ENCODE results near the gene EXTL2.

The EXTL2 gene

GRCh38 chr1:100883963-100884362 is 10.7 kb downstream of the EXTL2 start:
- no peak for TF ChIP-seq CTCF (IDR thresholded peaks at IDR 0.05; ENCODE audit: extremely low read depth, missing control alignments)
- no peak for DNase-seq (ENCODE audit: low spot score)

GRCh38 chr1:100882698-100883097 is 11.9 kb downstream of the EXTL2 start:
- no peak for DNase-seq (ENCODE audit: low spot score)

GRCh38 chr1:100881687-100882086 is 13.0 kb downstream of the EXTL2 start:
- DNase-seq (ENCODE audit: low spot score): no peak
- TF ChIP-seq CTCF (IDR thresholded peaks at IDR 0.05; ENCODE audit: extremely low read depth, missing control alignments): no peak

More at GRCh38 chr1:100882698-100883097, 11.9 kb downstream of the EXTL2 start:
- no peak for TF ChIP-seq CTCF (IDR thresholded peaks at IDR 0.05; ENCODE audit: extremely low read depth, missing control alignments)

GRCh38 chr1:100879422-100879821 is 15.2 kb downstream of the EXTL2 start:
- DNase-seq (ENCODE audit: low spot score): no peak

GRCh38 chr1:100876291-100876690 is 18.4 kb downstream of the EXTL2 start:
- DNase-seq (ENCODE audit: low spot score): no peak
- TF ChIP-seq CTCF (IDR thresholded peaks at IDR 0.05; ENCODE audit: extremely low read depth, missing control alignments): no peak

More at GRCh38 chr1:100879422-100879821, 15.2 kb downstream of the EXTL2 start:
- no peak for TF ChIP-seq CTCF (IDR thresholded peaks at IDR 0.05; ENCODE audit: extremely low read depth, missing control alignments)

- TF ChIP-seq CTCF (IDR thresholded peaks at IDR 0.05; ENCODE audit: extremely low read depth, missing control alignments): no peak
These were observed 19.4 kb downstream of the EXTL2 start for GRCh38 chr1:100875228-100875627.

GRCh38 chr1:100874433-100874832 is 20.2 kb downstream of the EXTL2 start:
- DNase-seq (ENCODE audit: low spot score): no peak
- TF ChIP-seq CTCF (IDR thresholded peaks at IDR 0.05; ENCODE audit: extremely low read depth, missing control alignments): no peak

More at GRCh38 chr1:100875228-100875627, 19.4 kb downstream of the EXTL2 start:
- no peak for DNase-seq (ENCODE audit: low spot score)
